Fibroblast of lung (primary cell): ENCODE data around the gene AGXT. TPM values are rescaled to one million over a fixed set of nuclear protein-coding genes. Genes with fewer than 3 reads are reported as not detected.

Source experiments
- DNase-seq, 2 donors: peaks; one replicate each; pipeline versions ENCODE4 v3.0.0 to v3.0.0-alpha.2; 2010; ENCODE audit warnings: low read depth in 2 of 2
- H2AFZ ChIP-seq: 2 replicates; pipeline ENCODE4 v1.5.1; 2012; ENCODE audit warnings: low read length, control low read depth, inconsistent platforms
- H3K27ac ChIP-seq: 2 replicates; pipeline ENCODE4 v1.5.1; 2011; ENCODE audit warnings: low read length, control low read depth; ENCODE audit not compliant: insufficient read depth
- H3K27me3 ChIP-seq: 2 replicates; pipeline ENCODE4 v1.5.1; 2011; ENCODE audit warnings: mild to moderate bottlenecking, low read length; ENCODE audit not compliant: control insufficient read depth, insufficient read depth
- H3K36me3 ChIP-seq: 2 replicates; pipeline ENCODE4 v1.5.1; 2011; ENCODE audit warnings: low read length; ENCODE audit not compliant: control insufficient read depth, insufficient read depth
- H3K4me1 ChIP-seq: 2 replicates; pipeline ENCODE4 v1.5.1; 2011; ENCODE audit warnings: low read length; ENCODE audit not compliant: control insufficient read depth, insufficient read depth; ENCODE audit errors: extremely low read depth
- H3K4me2 ChIP-seq: 2 replicates; pipeline ENCODE4 v1.5.1; 2011; ENCODE audit warnings: low read length, control low read depth; ENCODE audit not compliant: insufficient read depth; ENCODE audit errors: extremely low read depth
- H3K4me3 ChIP-seq, 4 experiments: fragments of 200-600 bp in 1 of 4; sonication (generic) in 1 of 4; replicated peaks in 1 of 4; 2 replicates each; pipeline ENCODE4 v1.5.1; 2011 to 2016; ENCODE audit warnings: low read length in 4 of 4, low read depth in 3 of 4, mild to moderate bottlenecking in 3 of 4, control low read depth in 2 of 4, inconsistent platforms in 1 of 4, mixed read lengths in 1 of 4; ENCODE audit not compliant: insufficient read depth in 1 of 4; ENCODE audit errors: control extremely low read depth in 1 of 4
- H3K79me2 ChIP-seq: 2 replicates; pipeline ENCODE4 v1.5.1; 2012; ENCODE audit warnings: mild to moderate bottlenecking, low read length, inconsistent platforms; ENCODE audit not compliant: control insufficient read depth, insufficient read depth
- H3K9ac ChIP-seq: 2 replicates; pipeline ENCODE4 v1.5.1; 2011; ENCODE audit warnings: mild to moderate bottlenecking, low read length, control low read depth; ENCODE audit not compliant: insufficient read depth
- H3K9me3 ChIP-seq: 2 replicates; pipeline ENCODE4 v1.5.1; 2012; ENCODE audit warnings: low read depth, low read length; ENCODE audit not compliant: control insufficient read depth, insufficient read depth
- H4K20me1 ChIP-seq: 2 replicates; pipeline ENCODE4 v1.5.1; 2011; ENCODE audit warnings: low read length; ENCODE audit not compliant: control insufficient read depth, insufficient read depth; ENCODE audit errors: extremely low read depth
- CTCF ChIP-seq, 2 donors: IDR thresholded peaks in 1 of 2; conservative IDR thresholded peaks in 1 of 2; 1 replicate in 1 of 2; 2 replicates in 1 of 2; pipeline ENCODE4 v1.5.1; 2011 to 2012; ENCODE audit warnings: low read length in 2 of 2, control low read depth in 1 of 2, inconsistent platforms in 1 of 2, low read depth in 1 of 2, mild to moderate bottlenecking in 1 of 2
- EZH2 ChIP-seq: IDR thresholded peaks from 2 replicates; pipeline ENCODE4 v1.5.1; 2012; ENCODE audit warnings: low read length, control low read depth, mild to moderate bottlenecking; ENCODE audit errors: missing control alignments
- polyA plus RNA-seq, 2 donors: library from polyadenylated mRNA; depleted of rRNA in 1 of 2; stranded (reverse) in 1 of 2; unstranded in 1 of 2; fragments of >200 nt; gene quantifications; 2 replicates each; pipeline ENCODE4 v1.2.1, GENCODE V29; 2011 to 2012; ENCODE audit warnings: missing spikeins in 1 of 2
- total RNA-seq: library from RNA; depleted of rRNA; stranded (reverse); fragments of >200 nt; gene quantifications from 2 replicates; pipeline ENCODE4 v1.2.1, GENCODE V29; 2014

AGXT gene
- total and polyA plus RNA-seq, 2 donors (not counting 1 experiment from before 2014, with no cell fraction given) = not detected

DNA sequence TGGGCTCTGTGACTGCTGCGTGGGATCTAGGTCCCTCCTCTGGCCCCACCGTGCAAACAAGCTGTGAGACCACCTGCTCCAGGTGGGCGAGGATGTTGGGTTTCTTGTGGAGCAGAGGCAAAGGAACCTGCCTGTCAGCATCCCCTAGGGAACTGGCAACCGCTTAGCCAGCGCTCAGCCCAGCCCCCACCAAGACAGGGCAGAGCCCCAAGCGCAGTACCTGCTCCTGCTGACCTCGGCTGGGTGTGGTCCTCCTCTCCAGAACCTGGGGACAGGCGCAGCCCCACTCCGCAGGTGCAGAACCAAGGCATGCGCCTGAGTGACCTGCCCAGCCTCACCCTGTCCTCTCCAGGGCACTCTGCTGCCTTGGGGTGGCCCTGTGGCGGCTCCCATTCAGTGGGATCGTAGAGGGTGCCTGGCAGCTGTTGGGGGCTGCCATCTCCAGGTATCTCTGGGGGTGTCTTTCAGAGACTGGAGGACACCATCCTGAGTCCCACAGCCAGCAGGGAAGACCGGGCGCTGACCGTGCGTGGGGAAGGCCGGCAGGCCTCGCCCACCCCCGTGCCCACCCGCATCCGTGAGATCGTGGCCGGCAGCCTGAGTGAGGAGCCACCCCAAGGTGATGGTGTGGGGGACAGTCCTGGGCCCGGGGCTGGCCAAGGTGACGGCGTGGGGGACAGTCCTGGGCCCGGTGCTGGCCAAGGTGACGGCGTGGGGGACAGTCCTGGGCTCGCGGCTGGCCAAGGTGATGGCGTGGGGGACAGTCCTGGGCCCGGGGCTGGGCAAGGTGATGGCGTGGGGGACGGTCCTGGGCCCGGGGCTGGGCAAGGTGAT, 49.9 kb downstream of the AGXT start:
- H3K36me3 ChIP-seq = no peaks in the 10 kb centered on the region
- no peak overlapping the region for H3K27ac ChIP-seq
- no peaks in the 10 kb centered on the region for H3K79me2 ChIP-seq
- no peak for DNase-seq
- H3K9ac ChIP-seq = no peak overlapping the region
- no peaks in the 10 kb centered on the region for H3K27me3 ChIP-seq
- peaks cover 50% of the 10 kb centered on the region for H3K4me1 ChIP-seq
- TF ChIP-seq EZH2 (no peak), CTCF (conservative IDR thresholded peaks at IDR 0.05 in 1 of 2, IDR thresholded peaks at IDR 0.05 in 1 of 2; ENCODE audit: low read depth in 1 of 2, low read length in 2 of 2) (no peak)
- H3K4me3 ChIP-seq = no peak overlapping the region
- no peak overlapping the region for H2AFZ ChIP-seq
- no peak overlapping the region for H3K4me2 ChIP-seq
- H3K9me3 ChIP-seq = no peaks in the 10 kb centered on the region
- H4K20me1 ChIP-seq = no peaks in the 10 kb centered on the region

- no peaks in the 10 kb centered on the region for H3K36me3 ChIP-seq
- DNase-seq = no peak
- no peak overlapping the region for H3K4me3 ChIP-seq
- H4K20me1 ChIP-seq = no peaks in the 10 kb centered on the region
- H3K79me2 ChIP-seq = no peaks in the 10 kb centered on the region
- no peak overlapping the region for H3K9ac ChIP-seq
- H3K4me1 ChIP-seq = peaks cover 45% of the 10 kb centered on the region
- H2AFZ ChIP-seq = no peak overlapping the region
- H3K27ac ChIP-seq = no peak overlapping the region
- no peak overlapping the region for H3K4me2 ChIP-seq
- no peaks in the 10 kb centered on the region for H3K27me3 ChIP-seq
- TF ChIP-seq EZH2 (no peak), CTCF (conservative IDR thresholded peaks at IDR 0.05 in 1 of 2, IDR thresholded peaks at IDR 0.05 in 1 of 2; ENCODE audit: low read depth in 1 of 2, low read length in 2 of 2) (no peak)
- H3K9me3 ChIP-seq = no peaks in the 10 kb centered on the region
These were observed 50.6 kb downstream of the AGXT start for GRCh38 chr2:240919161-240919781.
